ENCODE data around the gene POU2AF3.
A peak's percentile ranks its signal among the peaks of the same experiment; 100 is the strongest.

POU2AF3 gene

DNA sequence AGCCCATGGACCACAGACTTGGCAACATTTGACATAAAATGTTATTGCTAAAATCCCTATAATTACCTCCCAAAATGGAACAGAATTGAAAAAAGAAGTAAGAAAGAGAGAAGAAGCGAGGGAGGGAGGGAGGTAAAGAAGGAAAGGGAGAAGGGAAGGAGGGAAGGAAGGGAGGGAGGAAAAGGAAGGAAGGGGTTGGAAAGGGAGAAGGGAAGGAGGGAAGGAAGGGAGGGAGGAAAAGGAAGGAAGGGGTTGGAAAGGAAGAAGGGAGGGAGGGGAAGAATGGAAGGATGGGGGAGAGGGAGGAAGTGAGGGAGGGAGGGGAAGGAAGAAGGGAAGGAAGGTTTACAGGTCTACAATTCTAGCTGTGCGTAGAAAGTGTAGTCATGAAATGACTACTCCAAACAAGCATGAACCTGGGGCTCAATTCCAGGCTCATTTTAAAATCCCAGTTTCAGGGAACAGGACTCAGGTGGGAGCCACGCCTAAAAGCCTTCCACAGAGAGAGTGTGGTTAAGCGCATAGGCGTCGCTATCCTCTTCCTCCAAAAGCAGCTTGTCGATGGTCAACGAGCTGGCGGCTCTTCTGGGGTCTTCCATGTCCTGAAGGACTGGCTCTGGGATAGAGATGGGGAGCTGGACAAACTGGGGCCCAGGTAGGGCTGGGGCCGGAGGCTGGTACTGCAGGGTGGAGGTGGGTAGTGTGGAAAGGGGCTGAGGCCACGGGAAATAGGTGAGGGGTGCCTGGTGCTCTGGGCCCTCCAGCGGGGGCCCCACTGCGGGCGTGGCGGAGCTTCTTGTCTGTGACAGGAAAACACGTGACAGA lies 55.6 kb downstream of the POU2AF3 start:
- DNase-seq: no peak

GRCh38 chr11:111354601-111354891 lies 56.2 kb downstream of the POU2AF3 start:
- no peak for DNase-seq

DNA sequence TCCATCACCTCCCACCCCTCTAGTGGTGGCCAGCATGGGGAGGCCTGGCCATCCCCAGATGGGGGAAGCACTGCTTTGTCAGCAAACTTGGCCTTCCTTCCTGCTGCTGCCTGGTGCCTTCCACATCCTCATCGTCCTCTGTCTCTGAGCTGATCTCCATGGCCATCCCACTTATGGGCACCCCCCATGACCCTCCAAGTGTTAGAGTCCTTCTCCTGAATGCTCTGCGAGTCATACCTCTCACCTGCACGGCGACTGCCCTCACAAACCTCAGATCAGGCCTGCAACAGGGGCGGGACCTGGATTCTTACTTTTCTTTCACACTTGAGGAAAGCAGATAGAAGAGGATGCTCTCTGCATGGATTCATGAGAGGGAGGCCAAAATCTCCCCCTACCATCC lies 56.8 kb downstream of the POU2AF3 start:
- no peak for DNase-seq

GRCh38 chr11:111355956-111356659 lies 57.8 kb downstream of the POU2AF3 start:
- peak; percentile 69 for DNase-seq

DNA sequence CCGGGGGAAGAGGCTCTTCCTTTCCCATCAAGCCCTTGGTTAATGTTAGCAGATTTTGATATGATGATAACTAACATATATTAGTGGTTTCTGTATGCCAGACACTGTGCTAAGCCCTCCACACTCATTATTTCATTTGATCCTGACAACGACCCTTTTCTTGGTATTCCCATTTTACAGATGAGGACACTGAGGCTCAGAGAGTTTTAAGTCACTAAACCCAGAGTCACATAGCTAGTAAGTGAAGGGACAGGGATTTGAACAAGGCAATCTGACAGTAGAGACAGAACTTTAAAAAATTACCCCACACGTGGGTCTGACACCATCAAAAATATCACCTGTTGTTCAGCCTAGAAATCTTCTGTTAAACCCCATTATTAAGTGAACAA lies 58.3 kb downstream of the POU2AF3 start:
- DNase-seq: no peak

- DNase-seq: no peak
These were observed 59.0 kb downstream of the POU2AF3 start for GRCh38 chr11:111357150-111358037.
